GM12892 (cell line): ENCODE results near the gene RNF13. TPM values are rescaled to one million over a fixed set of nuclear protein-coding genes. Genes with fewer than 3 reads are reported as not detected.
A peak's percentile ranks its signal among the peaks of the same experiment; 100 is the strongest.

Source experiments
- DNase-seq: peaks from one replicate; pipeline ENCODE4 v3.0.0; 2011; ENCODE audit not compliant: insufficient read length
- FAIRE-seq: peaks from 2 replicates; lab custom pipeline; 2011; peaks lifted over from hg19 to GRCh38; lab: Jason Lieb, UNC
- POLR2A ChIP-seq: IDR thresholded peaks from 2 replicates; pipeline ENCODE4 v1.6.1; 2011; ENCODE audit warnings: low read depth, low read length, control low read depth
- POLR2AphosphoS5 ChIP-seq: IDR thresholded peaks from 2 replicates; pipeline ENCODE4 v1.6.1; 2011; ENCODE audit warnings: low read depth, low read length, control low read depth
- TAF1 ChIP-seq: IDR thresholded peaks from 2 replicates; pipeline ENCODE4 v1.6.1; 2011; ENCODE audit warnings: low read depth, mild to moderate bottlenecking, control low read depth, low read length, borderline replicate concordance
- polyA plus RNA-seq: library from polyadenylated mRNA; unstranded; fragments of >200 nt; gene quantifications from one replicate; pipeline ENCODE4 v1.2.1, GENCODE V29; 2012; ENCODE audit warnings: missing spikeins, inconsistent platforms; ENCODE audit not compliant: missing spikeins

RNF13 gene
- 23.5 TPM for polyA plus RNA-seq

- FAIRE-seq (peak; percentile 95), DNase-seq (peak; percentile 52)
- TF ChIP-seq POLR2A: peak; percentile 76; the same call in 1 of the 2 replicates
- peak; percentile 16; the same call in 1 of the 2 replicates for TF ChIP-seq TAF1
- peak; percentile 80; the same call in 1 of the 2 replicates for TF ChIP-seq POLR2AphosphoS5
Observed at GRCh38 chr3:149812606-149813366, at the start of gene RNF13. RNF13 (plus strand) TSS chr3:149813215; CDS start chr3:149846027, 32,812 bp downstream.

DNA sequence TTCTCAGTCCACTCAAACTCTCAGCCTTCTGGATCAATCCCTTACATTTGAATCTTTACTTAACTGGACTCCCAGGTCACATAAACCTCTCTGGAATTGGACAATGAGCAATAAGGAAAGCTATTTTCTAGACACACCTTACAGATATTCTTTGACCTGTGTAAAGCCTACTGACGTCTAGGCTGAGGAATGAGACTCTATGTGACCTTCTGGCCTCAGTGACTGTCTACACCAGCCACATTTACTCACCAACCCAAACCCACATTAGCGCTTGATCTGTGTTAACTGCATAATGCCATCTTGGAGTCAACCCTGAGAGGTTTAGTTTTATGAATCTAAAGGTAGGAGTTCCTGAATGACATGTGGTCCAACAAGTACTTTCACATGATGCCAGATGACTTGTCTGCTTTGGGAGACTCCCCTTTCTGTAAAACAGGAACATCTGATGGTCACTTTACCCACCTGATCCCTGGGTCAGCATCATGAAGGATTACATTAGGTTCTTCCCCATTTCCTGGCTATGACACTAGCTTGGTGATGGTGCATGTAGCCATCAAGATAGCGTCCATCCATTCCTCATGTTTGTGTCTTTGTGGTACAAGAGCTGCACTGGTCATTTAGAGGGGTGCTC is 49.3 kb upstream of the RNF13 start:
- TF ChIP-seq POLR2AphosphoS5 (no peak), POLR2A (no peak), TAF1 (no peak)
- DNase-seq (no peak), FAIRE-seq (no peak)

GRCh38 chr3:149764302-149764701 is 48.7 kb upstream of the RNF13 start:
- no peak for TF ChIP-seq POLR2A
- TF ChIP-seq TAF1: no peak
- no peak for TF ChIP-seq POLR2AphosphoS5
- no peak for FAIRE-seq
- DNase-seq: no peak

DNA sequence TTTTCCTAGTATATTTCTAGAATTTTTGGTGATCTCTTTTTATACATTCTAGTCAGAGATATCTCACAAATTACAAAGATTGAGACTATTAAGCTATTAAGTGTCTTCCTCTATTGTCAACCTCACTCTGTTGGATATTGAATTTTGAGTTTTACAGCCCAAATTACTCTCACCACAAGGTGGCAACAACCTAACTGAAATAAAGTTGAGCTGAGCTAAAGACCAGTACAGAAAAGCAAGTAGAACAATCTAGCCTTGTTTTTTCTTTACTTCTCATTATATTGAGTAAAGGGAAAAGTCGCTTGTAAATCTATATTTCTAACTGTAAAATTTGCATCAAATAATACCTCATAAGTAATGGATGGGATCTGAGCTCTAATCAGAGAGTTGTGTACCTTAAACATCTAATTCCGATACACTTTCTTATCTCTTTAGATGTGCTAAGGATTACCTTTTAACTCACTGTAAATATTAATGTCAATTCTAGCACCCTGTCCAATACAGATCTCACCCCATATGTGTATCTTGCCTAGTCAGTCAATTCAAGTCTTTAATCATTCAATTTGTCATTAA is 47.2 kb upstream of the RNF13 start:
- FAIRE-seq: no peak
- no peak for DNase-seq
- TF ChIP-seq POLR2AphosphoS5: no peak
- TF ChIP-seq POLR2A: no peak
- no peak for TF ChIP-seq TAF1

- TF ChIP-seq POLR2A (no peak), TAF1 (no peak), POLR2AphosphoS5 (no peak)
- FAIRE-seq (no peak), DNase-seq (no peak)
Observed at GRCh38 chr3:149767720-149768119, 45.3 kb upstream of the RNF13 start.

GRCh38 chr3:149768704-149769103 is 44.3 kb upstream of the RNF13 start:
- TF ChIP-seq POLR2A (no peak), TAF1 (no peak), POLR2AphosphoS5 (no peak)
- no peak for DNase-seq
- no peak for FAIRE-seq

DNA sequence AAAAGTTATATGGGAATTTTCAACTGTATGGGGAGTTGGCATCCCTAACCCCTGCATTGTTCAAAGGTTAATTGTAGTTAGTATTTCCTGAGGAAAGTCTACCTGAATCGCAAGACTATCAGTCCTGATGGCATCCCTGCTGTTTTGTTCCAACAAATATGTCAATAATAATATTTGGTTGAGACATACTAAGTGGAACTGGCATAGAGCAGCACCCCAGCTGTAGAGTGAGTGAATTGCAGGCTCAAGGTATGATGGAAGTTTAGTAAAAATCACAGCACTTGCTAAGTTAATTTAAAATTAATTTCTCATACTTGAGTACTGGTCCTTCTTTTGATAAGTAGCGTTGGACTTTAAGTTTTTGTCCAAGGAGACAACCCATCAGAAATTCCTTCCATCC is 42.8 kb upstream of the RNF13 start:
- no peak for FAIRE-seq
- TF ChIP-seq TAF1 (no peak), POLR2AphosphoS5 (no peak), POLR2A (no peak)
- no peak for DNase-seq

GRCh38 chr3:149771652-149772271 is 41.3 kb upstream of the RNF13 start:
- TF ChIP-seq POLR2AphosphoS5 (no peak), TAF1 (no peak)
- FAIRE-seq (peak; percentile 64), DNase-seq (no peak)

DNA sequence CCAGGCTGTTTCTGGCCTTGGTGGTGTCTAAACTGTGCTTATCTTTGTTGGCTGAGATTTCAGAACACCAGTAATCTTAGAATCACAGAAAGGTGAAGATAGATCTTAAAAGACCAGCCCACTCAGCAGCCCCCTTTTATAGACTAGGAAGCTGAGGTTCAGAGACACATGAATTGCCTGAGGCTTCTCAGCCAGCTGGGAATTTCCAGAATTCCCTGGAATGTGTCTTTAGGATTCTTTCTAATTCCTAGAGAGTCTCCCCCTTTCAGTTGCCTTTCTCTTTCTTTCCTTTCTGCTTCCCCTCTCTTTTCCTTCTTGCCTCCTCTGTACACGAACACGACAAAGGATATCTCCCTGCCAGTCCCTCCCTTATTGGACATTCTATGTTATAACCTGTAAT is 40.2 kb upstream of the RNF13 start:
- DNase-seq (no peak), FAIRE-seq (no peak)
- TF ChIP-seq POLR2A: no peak
- no peak for TF ChIP-seq POLR2AphosphoS5
- TF ChIP-seq TAF1: no peak

- no peak for FAIRE-seq
- no peak for TF ChIP-seq POLR2AphosphoS5
- TF ChIP-seq POLR2A: no peak
- TF ChIP-seq TAF1: no peak
- DNase-seq: no peak
Observed at GRCh38 chr3:149776170-149776569, 36.8 kb upstream of the RNF13 start.
